ENCODE data around the gene ITGB5.

Gene ITGB5

DNA sequence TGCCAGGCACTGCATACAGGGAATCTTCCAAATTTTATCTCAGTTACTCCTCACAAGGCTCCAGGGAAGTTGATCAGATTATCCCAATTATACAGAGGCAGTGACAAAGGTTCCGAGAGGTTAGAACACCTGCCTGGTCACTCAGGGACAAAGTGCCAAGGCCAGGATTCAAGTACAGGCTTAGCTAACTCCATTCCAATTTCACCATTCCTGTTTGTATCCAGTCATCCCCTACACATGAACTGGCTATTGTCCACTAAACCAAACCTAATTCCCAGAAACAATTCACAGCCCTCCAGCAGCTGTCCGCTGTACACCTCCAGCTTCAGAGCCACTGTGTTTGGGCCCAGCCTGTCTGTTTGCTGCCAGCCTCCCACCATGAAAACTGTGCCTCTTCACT lies 31.4 kb upstream of the ITGB5 start:
- TF ChIP-seq, protein P1, sequence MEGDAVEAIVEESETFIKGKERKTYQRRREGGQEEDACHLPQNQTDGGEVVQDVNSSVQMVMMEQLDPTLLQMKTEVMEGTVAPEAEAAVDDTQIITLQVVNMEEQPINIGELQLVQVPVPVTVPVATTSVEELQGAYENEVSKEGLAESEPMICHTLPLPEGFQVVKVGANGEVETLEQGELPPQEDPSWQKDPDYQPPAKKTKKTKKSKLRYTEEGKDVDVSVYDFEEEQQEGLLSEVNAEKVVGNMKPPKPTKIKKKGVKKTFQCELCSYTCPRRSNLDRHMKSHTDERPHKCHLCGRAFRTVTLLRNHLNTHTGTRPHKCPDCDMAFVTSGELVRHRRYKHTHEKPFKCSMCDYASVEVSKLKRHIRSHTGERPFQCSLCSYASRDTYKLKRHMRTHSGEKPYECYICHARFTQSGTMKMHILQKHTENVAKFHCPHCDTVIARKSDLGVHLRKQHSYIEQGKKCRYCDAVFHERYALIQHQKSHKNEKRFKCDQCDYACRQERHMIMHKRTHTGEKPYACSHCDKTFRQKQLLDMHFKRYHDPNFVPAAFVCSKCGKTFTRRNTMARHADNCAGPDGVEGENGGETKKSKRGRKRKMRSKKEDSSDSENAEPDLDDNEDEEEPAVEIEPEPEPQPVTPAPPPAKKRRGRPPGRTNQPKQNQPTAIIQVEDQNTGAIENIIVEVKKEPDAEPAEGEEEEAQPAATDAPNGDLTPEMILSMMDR (IDR thresholded peaks at IDR 0.05; ENCODE audit: low read depth, low read length, missing control alignments), result no peak
- no peak overlapping the region for H3K4me3 ChIP-seq (ENCODE audit: low read depth, low read length)
- no peak for DNase-seq (ENCODE audit: low read depth)
- in situ Hi-C loops (cut with HindIII; ENCODE audit: low sequenced_read_pairs), result no loop called here

DNA sequence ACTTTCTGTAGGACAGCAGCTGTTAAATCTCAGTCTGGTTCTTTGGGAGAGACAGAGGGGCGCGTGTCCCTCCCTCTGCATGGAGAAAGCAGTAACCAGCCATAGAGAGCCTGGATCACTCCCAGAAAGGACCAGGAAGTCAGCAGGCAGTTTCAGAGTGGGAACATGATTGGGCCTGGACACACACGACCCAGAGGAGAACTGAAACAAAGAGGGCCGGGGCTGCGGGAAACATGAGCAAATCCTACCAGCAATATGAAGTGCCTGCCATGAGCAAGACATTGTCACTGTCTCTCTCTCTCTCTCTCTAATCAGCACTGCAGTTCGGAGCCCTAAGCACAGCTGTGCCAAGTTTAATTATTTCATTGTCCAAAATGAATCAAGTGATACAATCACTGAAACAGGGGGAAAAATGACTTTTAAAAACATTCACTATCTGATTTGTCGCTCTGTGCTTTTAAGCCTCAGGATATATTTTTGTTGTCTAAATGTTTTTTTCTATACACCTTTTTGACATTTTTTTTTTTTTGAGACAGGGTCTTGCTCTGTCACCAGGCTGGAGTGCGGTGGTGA lies 29.8 kb upstream of the ITGB5 start:
- no peak overlapping the region for H3K4me3 ChIP-seq (ENCODE audit: low read depth, low read length)
- no peak for DNase-seq (ENCODE audit: low read depth)
- in situ Hi-C loops (cut with HindIII; ENCODE audit: low sequenced_read_pairs), result no loop called here
- TF ChIP-seq, protein P1 (IDR thresholded peaks at IDR 0.05; ENCODE audit: low read depth, low read length, missing control alignments), result no peak

DNA sequence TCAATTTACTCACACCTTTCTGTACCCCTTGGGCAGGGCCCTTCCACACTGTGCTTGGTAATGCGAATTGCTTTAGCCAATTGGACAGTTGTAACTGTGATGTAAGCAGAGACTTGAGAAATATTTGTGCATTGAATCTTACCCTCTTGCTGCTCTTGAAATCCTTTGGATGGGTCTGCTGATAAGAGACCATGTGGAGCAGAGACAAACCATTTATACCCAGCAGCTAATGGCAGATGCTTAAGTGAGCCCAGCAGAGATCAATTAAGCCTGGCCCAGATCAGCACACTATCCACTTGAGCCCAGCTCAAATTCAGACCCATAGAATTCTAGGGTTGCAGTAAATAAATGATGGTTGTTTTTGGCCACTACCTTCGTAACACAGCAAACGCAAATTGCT lies 28.1 kb upstream of the ITGB5 start:
- TF ChIP-seq, protein P1 (IDR thresholded peaks at IDR 0.05; ENCODE audit: low read depth, low read length, missing control alignments), result no peak
- in situ Hi-C loops (cut with HindIII; ENCODE audit: low sequenced_read_pairs), result no loop called here
- H3K4me3 ChIP-seq (ENCODE audit: low read depth, low read length), result no peak overlapping the region
- no peak for DNase-seq (ENCODE audit: low read depth)

DNA sequence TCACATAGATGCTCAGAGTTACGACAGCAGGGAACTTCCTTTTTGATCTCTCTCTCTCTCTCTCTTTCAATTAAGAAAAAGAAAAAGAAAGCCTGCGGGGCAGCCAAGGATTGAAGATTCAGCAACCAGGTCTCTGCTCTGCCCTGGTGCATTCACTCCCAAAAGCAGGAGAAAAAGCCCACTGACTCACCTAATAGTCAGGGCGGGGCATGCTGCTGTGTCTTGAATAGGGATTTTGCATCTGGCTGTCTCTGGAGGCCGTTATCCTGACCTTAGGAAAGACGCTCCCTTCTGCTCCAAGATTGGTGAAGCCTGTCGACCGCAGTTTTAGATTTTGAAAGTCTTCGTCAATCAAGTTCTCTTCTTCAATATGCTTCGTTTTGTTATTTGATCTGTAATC lies 20.8 kb upstream of the ITGB5 start:
- DNase-seq (ENCODE audit: low read depth), result no peak

DNA sequence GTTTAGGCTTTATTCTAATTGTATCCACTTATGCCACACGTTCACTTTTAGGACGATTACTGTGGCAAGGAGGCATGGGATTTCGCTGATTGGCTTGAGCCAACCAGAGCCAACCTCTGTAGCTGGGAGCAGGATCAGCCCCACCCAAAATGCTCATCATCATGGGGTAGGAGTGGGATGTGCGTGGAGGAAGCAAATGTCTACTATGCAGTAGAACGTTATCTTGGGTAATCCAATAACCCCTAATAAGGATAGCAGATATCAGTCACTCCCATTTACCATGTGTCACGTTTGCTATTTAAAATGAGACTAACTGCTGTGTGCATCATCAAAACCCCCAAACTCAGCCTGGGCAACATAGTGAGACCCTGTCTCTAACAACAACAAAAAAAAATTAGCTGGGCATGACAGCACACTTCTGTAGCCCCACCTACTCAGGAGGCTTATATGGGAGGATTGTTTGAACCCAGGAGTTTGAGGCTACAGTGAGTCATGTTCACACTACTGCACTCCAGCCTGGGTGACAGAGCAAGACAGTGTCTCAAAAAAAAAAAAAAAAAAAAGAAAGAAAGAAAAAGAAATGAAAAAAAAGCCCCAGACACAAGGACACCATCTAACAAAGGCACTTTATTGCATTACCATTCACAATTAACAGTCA lies 17.8 kb upstream of the ITGB5 start:
- DNase-seq (ENCODE audit: low read depth), result no peak
- TF ChIP-seq, protein P1 (IDR thresholded peaks at IDR 0.05; ENCODE audit: low read depth, low read length, missing control alignments), result no peak
- H3K4me3 ChIP-seq (ENCODE audit: low read depth, low read length), result no peak overlapping the region
- in situ Hi-C loops (cut with HindIII; ENCODE audit: low sequenced_read_pairs), result no loop called here

More for the DNA sequence above, 20.8 kb upstream of the ITGB5 start:
- TF ChIP-seq, protein P1 (IDR thresholded peaks at IDR 0.05; ENCODE audit: low read depth, low read length, missing control alignments), result no peak
- H3K4me3 ChIP-seq (ENCODE audit: low read depth, low read length), result no peak overlapping the region
- in situ Hi-C loops (cut with HindIII; ENCODE audit: low sequenced_read_pairs), result no loop called here

DNA sequence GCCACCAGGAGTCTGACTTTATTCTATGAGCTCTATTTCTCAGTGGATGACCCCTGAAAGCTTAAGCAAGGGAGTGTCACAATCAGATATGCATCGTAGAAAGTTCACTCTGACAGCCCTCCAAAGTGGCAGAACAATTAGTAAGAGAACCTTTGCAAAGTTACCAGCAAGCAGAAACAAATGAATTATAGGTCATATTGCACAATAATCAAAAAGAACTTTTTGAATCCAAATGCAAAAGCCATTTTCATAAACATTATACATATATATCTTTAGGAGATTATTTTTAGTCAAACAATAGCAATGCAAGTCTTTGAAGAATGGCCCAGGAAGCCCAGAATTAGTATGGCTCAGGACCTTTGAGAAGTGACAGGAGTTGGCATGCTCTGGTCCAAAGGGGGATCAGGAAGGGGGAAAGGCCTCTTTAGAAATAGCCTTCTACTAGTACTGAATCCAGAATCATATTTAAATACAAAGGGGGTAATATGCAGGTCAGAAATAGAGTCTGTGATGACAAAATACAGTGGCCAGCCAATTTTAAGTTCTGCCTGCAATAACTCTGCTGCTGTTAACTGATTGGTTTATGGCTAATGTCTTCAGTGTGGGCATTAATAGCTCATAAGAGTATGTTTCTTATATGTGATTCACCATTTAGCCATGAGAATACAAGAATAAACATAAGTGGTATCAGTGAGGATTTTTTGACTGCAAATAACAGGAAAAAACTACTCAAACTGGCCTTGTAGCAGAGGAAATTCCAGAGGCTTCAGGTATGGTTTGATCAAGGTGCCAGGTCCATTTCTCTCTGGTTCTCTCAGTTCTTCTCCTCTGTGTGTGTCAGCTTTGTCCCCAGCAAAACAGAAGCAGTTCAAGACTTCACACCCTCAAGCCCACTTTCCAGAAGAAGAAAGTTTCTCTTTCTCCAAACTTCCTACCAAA lies 17.0 kb upstream of the ITGB5 start:
- no peak for DNase-seq (ENCODE audit: low read depth)
- TF ChIP-seq, protein P1 (IDR thresholded peaks at IDR 0.05; ENCODE audit: low read depth, low read length, missing control alignments), result no peak
- no peak overlapping the region for H3K4me3 ChIP-seq (ENCODE audit: low read depth, low read length)
- in situ Hi-C loops (cut with HindIII; ENCODE audit: low sequenced_read_pairs), result no loop called here
